SK-N-SH treated with all-trans-retinoic acid at 6 μM for 48 hours (cell line): ENCODE results near the gene IL17RC.
"Not testable (repeated sequence)": the region's sequence is repeated elsewhere in the genome, so short reads cannot be mapped to it uniquely, and the experiment has no call there.

Experiments
- ATAC-seq: fragments of 200-7000 bp; cut with Tn5 transposase; 3 replicates; pipeline ENCODE4 v1.9.1; 2020; ENCODE audit warnings: mild to moderate bottlenecking, moderate library complexity
- ARNTL ChIP-seq: fragments of 450-650 bp; formaldehyde crosslinking; IDR thresholded peaks from 2 replicates; pipeline ENCODE4 v1.5.0; 2020; ENCODE audit warnings: low read depth, mild to moderate bottlenecking, moderate library complexity, borderline replicate concordance
- BACH2 ChIP-seq: fragments of 250-450 bp; sonication (Bioruptor Pico); IDR thresholded peaks from 2 replicates; pipeline ENCODE4 v1.9.0; 2021; ENCODE audit warnings: mild to moderate bottlenecking, borderline replicate concordance
- CSDC2 ChIP-seq: fragments of 250-450 bp; sonication (Bioruptor Pico); IDR thresholded peaks from 2 replicates; pipeline ENCODE4 v1.5.0; 2020; ENCODE audit warnings: mild to moderate bottlenecking, moderate library complexity
- ESRRG ChIP-seq: fragments of 250-450 bp; sonication (Bioruptor Pico); IDR thresholded peaks from 2 replicates; pipeline ENCODE4 v1.6.1; 2021; ENCODE audit warnings: mild to moderate bottlenecking
- GLIS3 ChIP-seq: fragments of 250-450 bp; sonication (Bioruptor Pico); IDR thresholded peaks from 2 replicates; pipeline ENCODE4 v1.5.0; 2020; ENCODE audit warnings: mild to moderate bottlenecking, moderate library complexity
- OSR1 ChIP-seq: fragments of 250-450 bp; sonication (Bioruptor Pico); IDR thresholded peaks from 2 replicates; pipeline ENCODE4 v1.8.0; 2022; ENCODE audit warnings: moderate library complexity, mild to moderate bottlenecking, inconsistent platforms
- PPARA ChIP-seq: fragments of 250-450 bp; sonication (Bioruptor Pico); IDR thresholded peaks from 2 replicates; pipeline ENCODE4 v1.5.0; 2020; ENCODE audit warnings: mild to moderate bottlenecking, borderline replicate concordance
- RARB ChIP-seq: fragments of 250-450 bp; sonication (Bioruptor Pico); IDR thresholded peaks from 2 replicates; pipeline ENCODE4 v1.8.0; 2021; ENCODE audit warnings: mild to moderate bottlenecking, moderate library complexity
- SNAI2 ChIP-seq: fragments of 250-450 bp; sonication (Bioruptor Pico); IDR thresholded peaks from 2 replicates; pipeline ENCODE4 v1.5.0; 2020; ENCODE audit warnings: mild to moderate bottlenecking, moderate library complexity
- TOX ChIP-seq: fragments of 250-450 bp; sonication (Bioruptor Pico); IDR thresholded peaks from 2 replicates; pipeline ENCODE4 v1.8.0; 2021; ENCODE audit warnings: mild to moderate bottlenecking, moderate library complexity, borderline replicate concordance
- ZC3H10 ChIP-seq: fragments of 250-450 bp; sonication (Bioruptor Pico); IDR thresholded peaks from 2 replicates; pipeline ENCODE4 v1.5.1; 2021; ENCODE audit warnings: mild to moderate bottlenecking, moderate library complexity
- ZFP3 ChIP-seq: fragments of 250-450 bp; sonication (Bioruptor Pico); IDR thresholded peaks from 2 replicates; pipeline ENCODE4 v1.5.0; 2020; ENCODE audit warnings: mild to moderate bottlenecking, moderate library complexity
- ZFP30 ChIP-seq: fragments of 450-650 bp; formaldehyde crosslinking; IDR thresholded peaks from 2 replicates; pipeline ENCODE4 v1.5.0; 2022; ENCODE audit warnings: mild to moderate bottlenecking, moderate library complexity
- ZNF565 ChIP-seq: fragments of 450-650 bp; formaldehyde crosslinking; conservative IDR thresholded peaks from 2 replicates; pipeline ENCODE4 v1.5.0; 2020; ENCODE audit warnings: low read depth, mild to moderate bottlenecking, moderate library complexity
- ZNF70 ChIP-seq: fragments of 450-650 bp; formaldehyde crosslinking; IDR thresholded peaks from 2 replicates; pipeline ENCODE4 v1.5.0; 2020; ENCODE audit warnings: mild to moderate bottlenecking, moderate library complexity
- ZNF8 ChIP-seq: fragments of 450-650 bp; formaldehyde crosslinking; IDR thresholded peaks from 2 replicates; pipeline ENCODE4 v1.5.0; 2020; ENCODE audit warnings: mild to moderate bottlenecking, moderate library complexity
- TF ChIP-seq, protein P1 (sequence below): fragments of 250-450 bp; sonication (Bioruptor Pico); IDR thresholded peaks from 2 replicates; pipeline ENCODE4 v1.8.0; 2021; ENCODE audit warnings: low read depth, mild to moderate bottlenecking, moderate library complexity, borderline replicate concordance
- TF ChIP-seq, protein P2 (sequence below): fragments of 250-450 bp; sonication (Bioruptor Pico); IDR thresholded peaks from 2 replicates; pipeline ENCODE4 v1.5.1; 2020; ENCODE audit warnings: low read depth, mild to moderate bottlenecking, moderate library complexity
- TF ChIP-seq, protein P3 (sequence below): fragments of 250-450 bp; sonication (Bioruptor Pico); IDR thresholded peaks from 2 replicates; pipeline ENCODE4 v1.8.0; 2020; ENCODE audit warnings: mild to moderate bottlenecking, moderate library complexity, borderline replicate concordance
- TF ChIP-seq, protein P4 (sequence below): fragments of 250-450 bp; sonication (Bioruptor Pico); IDR thresholded peaks from 2 replicates; pipeline ENCODE4 v1.5.0; 2020; ENCODE audit warnings: mild to moderate bottlenecking, moderate library complexity
- TF ChIP-seq, protein P5 (sequence below): fragments of 250-450 bp; sonication (Bioruptor Pico); IDR thresholded peaks from 2 replicates; pipeline ENCODE4 v1.5.1; 2021; ENCODE audit warnings: mild to moderate bottlenecking, moderate library complexity

Gene IL17RC

DNA sequence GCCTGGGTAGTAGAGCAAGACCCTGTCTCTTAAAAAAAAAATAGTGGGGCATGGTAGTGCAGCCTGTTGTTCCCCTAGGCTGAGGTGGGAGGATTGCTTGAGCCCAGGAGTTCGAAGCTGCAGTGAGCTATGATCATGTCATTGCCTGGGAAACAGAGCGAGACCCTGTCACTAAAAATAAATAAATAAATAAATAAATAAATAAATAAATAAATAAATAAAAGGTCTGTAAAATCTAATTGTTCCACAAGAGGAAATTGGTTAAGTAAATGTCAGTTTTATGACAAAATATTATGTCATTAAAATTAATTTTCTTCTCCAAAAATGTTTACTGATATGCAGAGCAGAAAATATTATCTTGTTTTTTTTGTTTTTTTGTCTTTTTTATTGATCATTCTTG lies 22.1 kb downstream of the IL17RC start:
- TF ChIP-seq GLIS3 (no peak), RARB (CRISPR knock-in tag) (no peak), ZFP30 (no peak), ZC3H10 (CRISPR knock-in tag) (no peak), ESRRG (CRISPR knock-in tag) (no peak)
- ATAC-seq, result no peak

DNA sequence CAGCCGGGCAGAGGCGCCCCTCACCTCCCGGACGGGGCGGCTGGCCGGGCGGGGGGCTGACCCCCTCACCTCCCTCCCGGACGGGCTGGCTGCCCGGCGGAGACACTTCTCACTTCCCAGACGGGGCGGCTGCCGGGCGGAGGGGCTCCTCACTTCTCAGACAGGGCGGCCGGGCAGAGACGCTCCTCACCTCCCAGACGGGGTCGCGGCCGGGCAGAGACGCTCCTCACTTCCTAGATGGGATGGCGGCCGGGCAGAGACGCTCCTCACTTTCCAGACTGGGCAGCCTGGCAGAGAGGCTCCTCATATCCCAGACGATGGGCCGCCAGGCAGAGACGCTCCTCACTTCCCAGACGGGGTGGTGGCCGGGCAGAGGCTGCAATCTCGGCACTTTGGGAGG lies 23.0 kb downstream of the IL17RC start:
- not testable (repeated sequence) for ATAC-seq

DNA sequence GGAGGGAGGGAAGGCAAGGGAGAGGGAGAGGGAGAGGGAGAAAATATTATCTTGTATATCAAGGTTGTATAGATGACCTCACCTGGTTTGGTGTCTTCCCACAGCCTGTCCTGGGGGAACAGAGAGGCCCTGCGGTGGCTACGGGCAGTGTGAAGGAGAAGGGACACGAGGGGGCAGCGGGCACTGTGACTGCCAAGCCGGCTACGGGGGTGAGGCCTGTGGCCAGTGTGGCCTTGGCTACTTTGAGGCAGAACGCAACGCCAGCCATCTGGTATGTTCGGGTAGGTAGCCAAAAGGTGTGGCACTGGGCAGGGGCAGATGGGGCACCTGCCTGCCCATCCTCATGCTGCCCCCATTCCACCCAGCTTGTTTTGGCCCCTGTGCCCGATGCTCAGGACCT lies 23.8 kb downstream of the IL17RC start:
- TF ChIP-seq CSDC2 (CRISPR knock-in tag) (no peak), SNAI2 (CRISPR knock-in tag) (no peak), OSR1 (CRISPR knock-in tag) (no peak), ZNF565 (CRISPR knock-in tag) (no peak), ZFP3 (no peak), PPARA (CRISPR knock-in tag) (no peak), ARNTL (CRISPR knock-in tag) (no peak), TOX (CRISPR knock-in tag) (no peak), ZNF70 (no peak), ZC3H10 (CRISPR knock-in tag) (no peak), BACH2 (no peak)
- TF ChIP-seq, protein P1, sequence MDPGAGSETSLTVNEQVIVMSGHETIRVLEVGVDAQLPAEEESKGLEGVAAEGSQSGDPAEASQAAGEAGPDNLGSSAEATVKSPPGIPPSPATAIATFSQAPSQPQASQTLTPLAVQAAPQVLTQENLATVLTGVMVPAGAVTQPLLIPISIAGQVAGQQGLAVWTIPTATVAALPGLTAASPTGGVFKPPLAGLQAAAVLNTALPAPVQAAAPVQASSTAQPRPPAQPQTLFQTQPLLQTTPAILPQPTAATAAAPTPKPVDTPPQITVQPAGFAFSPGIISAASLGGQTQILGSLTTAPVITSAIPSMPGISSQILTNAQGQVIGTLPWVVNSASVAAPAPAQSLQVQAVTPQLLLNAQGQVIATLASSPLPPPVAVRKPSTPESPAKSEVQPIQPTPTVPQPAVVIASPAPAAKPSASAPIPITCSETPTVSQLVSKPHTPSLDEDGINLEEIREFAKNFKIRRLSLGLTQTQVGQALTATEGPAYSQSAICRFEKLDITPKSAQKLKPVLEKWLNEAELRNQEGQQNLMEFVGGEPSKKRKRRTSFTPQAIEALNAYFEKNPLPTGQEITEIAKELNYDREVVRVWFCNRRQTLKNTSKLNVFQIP (CRISPR knock-in tag), result no peak
- TF ChIP-seq, protein P2, sequence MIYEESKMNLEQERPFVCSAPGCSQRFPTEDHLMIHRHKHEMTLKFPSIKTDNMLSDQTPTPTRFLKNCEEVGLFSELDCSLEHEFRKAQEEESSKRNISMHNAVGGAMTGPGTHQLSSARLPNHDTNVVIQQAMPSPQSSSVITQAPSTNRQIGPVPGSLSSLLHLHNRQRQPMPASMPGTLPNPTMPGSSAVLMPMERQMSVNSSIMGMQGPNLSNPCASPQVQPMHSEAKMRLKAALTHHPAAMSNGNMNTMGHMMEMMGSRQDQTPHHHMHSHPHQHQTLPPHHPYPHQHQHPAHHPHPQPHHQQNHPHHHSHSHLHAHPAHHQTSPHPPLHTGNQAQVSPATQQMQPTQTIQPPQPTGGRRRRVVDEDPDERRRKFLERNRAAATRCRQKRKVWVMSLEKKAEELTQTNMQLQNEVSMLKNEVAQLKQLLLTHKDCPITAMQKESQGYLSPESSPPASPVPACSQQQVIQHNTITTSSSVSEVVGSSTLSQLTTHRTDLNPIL (CRISPR knock-in tag), result no peak
- TF ChIP-seq, protein P3, sequence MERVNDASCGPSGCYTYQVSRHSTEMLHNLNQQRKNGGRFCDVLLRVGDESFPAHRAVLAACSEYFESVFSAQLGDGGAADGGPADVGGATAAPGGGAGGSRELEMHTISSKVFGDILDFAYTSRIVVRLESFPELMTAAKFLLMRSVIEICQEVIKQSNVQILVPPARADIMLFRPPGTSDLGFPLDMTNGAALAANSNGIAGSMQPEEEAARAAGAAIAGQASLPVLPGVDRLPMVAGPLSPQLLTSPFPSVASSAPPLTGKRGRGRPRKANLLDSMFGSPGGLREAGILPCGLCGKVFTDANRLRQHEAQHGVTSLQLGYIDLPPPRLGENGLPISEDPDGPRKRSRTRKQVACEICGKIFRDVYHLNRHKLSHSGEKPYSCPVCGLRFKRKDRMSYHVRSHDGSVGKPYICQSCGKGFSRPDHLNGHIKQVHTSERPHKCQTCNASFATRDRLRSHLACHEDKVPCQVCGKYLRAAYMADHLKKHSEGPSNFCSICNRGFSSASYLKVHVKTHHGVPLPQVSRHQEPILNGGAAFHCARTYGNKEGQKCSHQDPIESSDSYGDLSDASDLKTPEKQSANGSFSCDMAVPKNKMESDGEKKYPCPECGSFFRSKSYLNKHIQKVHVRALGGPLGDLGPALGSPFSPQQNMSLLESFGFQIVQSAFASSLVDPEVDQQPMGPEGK (CRISPR knock-in tag), result no peak
- TF ChIP-seq, protein P4, sequence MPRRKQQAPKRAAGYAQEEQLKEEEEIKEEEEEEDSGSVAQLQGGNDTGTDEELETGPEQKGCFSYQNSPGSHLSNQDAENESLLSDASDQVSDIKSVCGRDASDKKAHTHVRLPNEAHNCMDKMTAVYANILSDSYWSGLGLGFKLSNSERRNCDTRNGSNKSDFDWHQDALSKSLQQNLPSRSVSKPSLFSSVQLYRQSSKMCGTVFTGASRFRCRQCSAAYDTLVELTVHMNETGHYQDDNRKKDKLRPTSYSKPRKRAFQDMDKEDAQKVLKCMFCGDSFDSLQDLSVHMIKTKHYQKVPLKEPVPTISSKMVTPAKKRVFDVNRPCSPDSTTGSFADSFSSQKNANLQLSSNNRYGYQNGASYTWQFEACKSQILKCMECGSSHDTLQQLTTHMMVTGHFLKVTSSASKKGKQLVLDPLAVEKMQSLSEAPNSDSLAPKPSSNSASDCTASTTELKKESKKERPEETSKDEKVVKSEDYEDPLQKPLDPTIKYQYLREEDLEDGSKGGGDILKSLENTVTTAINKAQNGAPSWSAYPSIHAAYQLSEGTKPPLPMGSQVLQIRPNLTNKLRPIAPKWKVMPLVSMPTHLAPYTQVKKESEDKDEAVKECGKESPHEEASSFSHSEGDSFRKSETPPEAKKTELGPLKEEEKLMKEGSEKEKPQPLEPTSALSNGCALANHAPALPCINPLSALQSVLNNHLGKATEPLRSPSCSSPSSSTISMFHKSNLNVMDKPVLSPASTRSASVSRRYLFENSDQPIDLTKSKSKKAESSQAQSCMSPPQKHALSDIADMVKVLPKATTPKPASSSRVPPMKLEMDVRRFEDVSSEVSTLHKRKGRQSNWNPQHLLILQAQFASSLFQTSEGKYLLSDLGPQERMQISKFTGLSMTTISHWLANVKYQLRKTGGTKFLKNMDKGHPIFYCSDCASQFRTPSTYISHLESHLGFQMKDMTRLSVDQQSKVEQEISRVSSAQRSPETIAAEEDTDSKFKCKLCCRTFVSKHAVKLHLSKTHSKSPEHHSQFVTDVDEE (CRISPR knock-in tag), result no peak
- ATAC-seq, result no peak

DNA sequence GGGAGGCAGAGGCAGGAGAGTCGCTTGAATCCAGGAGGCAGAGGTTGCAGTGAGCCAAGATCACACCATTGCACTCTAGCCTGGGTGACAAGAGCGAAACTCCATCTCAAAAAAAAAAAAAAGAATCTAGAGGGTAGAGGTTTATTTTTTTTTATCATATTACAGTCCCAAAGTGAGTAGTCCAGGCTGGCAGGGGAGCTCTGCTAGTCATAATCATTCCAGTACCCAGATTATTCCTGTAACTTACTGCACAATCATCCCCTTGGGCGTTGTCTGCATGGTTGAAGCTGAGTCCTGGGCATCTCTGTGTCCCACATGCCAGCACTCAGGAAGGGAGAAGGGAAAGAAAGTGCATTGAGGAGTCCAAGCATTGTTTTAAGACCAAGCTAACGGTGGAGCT lies 25.3 kb downstream of the IL17RC start:
- no peak for TF ChIP-seq ZNF70
- TF ChIP-seq, protein P5, sequence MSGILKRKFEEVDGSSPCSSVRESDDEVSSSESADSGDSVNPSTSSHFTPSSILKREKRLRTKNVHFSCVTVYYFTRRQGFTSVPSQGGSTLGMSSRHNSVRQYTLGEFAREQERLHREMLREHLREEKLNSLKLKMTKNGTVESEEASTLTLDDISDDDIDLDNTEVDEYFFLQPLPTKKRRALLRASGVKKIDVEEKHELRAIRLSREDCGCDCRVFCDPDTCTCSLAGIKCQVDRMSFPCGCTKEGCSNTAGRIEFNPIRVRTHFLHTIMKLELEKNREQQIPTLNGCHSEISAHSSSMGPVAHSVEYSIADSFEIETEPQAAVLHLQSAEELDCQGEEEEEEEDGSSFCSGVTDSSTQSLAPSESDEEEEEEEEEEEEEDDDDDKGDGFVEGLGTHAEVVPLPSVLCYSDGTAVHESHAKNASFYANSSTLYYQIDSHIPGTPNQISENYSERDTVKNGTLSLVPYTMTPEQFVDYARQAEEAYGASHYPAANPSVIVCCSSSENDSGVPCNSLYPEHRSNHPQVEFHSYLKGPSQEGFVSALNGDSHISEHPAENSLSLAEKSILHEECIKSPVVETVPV, result no peak
- no peak for TF ChIP-seq GLIS3
- TF ChIP-seq ZC3H10 (CRISPR knock-in tag), result no peak
- TF ChIP-seq TOX (CRISPR knock-in tag), result no peak
- no peak for TF ChIP-seq ZNF8 (CRISPR knock-in tag)
- ATAC-seq, result no peak
